Left lung (tissue), 10 donors: ENCODE results near the gene ADGB. TPM values are rescaled to one million over a fixed set of nuclear protein-coding genes. Genes with fewer than 3 reads are reported as not detected.

ENCODE experiments used
- ATAC-seq: fragments of 200-7000 bp; cut with Tn5 transposase; one replicate; pipeline ENCODE4 v1.9.1; 2020; ENCODE audit warnings: moderate library complexity
- DNase-seq, 4 donors: peaks; one replicate each; pipeline ENCODE4 v3.0.0-alpha.2; 2013 to 2020
- H3K27ac ChIP-seq, 2 donors: fragments of 200-600 bp; sonication (generic) in 1 of 2; one replicate each; pipeline versions ENCODE4 v1.5.0 to v1.8.0; 2020 to 2021
- H3K27me3 ChIP-seq, 2 donors: fragments of 200-600 bp; sonication (generic) in 1 of 2; one replicate each; pipeline versions ENCODE4 v1.5.0 to v1.8.0; 2020 to 2021
- H3K36me3 ChIP-seq, 2 donors: fragments of 200-600 bp; sonication (generic) in 1 of 2; one replicate each; pipeline versions ENCODE4 v1.5.0 to v1.8.0; 2020 to 2021
- H3K4me1 ChIP-seq, 2 donors: fragments of 200-600 bp; one replicate each; pipeline ENCODE4 v1.8.0; 2021
- H3K4me3 ChIP-seq, 2 donors: fragments of 200-600 bp; sonication (generic) in 1 of 2; one replicate each; pipeline versions ENCODE4 v1.5.0 to v1.8.0; 2020 to 2021; ENCODE audit warnings: mild to moderate bottlenecking in 1 of 2
- H3K9me3 ChIP-seq, 2 donors: fragments of 200-600 bp; sonication (generic) in 1 of 2; one replicate each; pipeline versions ENCODE4 v1.5.0 to v1.8.0; 2020 to 2021
- CTCF ChIP-seq, 2 donors: fragments of 200-600 bp; sonication (generic) in 1 of 2; IDR thresholded peaks; one replicate each; pipeline versions ENCODE4 v1.5.0 to v1.8.0; 2021; ENCODE audit warnings: antibody characterized with exemption in 2 of 2
- intact Hi-C, 2 donors: fragments of 100-400 bp; cut with DNase I; formaldehyde crosslinking; loops; one replicate each; pipeline versions ENCODE4 v1.11.2 to v1.14.2; 2022
- polyA plus RNA-seq, 6 donors: library from polyadenylated mRNA; unstranded; fragments of 120-200 nt; gene quantifications; one replicate each; pipeline ENCODE4 v1.2.1, GENCODE V29; 2013; ENCODE audit not compliant: insufficient read length in 6 of 6
- total RNA-seq, 2 donors: library from RNA; stranded (reverse); fragmentation: NEBNext Ultra II Directional; extraction: Animal tissue kit (Norgen Biotek cat#: 25700); gene quantifications; one replicate each; pipeline ENCODE4 v1.2.1, GENCODE V29; 2021
- donor health status: DM: no; HTN: yes; CAD: no.
- donor health status: DM: no; HTN: no; CAD: no.

ADGB gene
- total and polyA plus RNA-seq, 8 donors: 0.67 to 5.9 (median 2.5) TPM; not detected in 1

GRCh38 chr6:146650799-146651481, 52.2 kb downstream of the ADGB start:
- ATAC-seq (no peak), DNase-seq (no peak)
- no peaks in the 10 kb centered on the region for H3K27me3 ChIP-seq
- no peaks in the 10 kb centered on the region for H3K4me1 ChIP-seq
- no peak overlapping the region for H3K4me3 ChIP-seq
- intact Hi-C loops: no loop called here
- no peak overlapping the region for H3K27ac ChIP-seq
- no peaks in the 10 kb centered on the region for H3K36me3 ChIP-seq
- no peak for TF ChIP-seq CTCF (IDR thresholded peaks at IDR 0.05)
- H3K9me3 ChIP-seq: peaks cover 0 to 7% of the 10 kb centered on the region in 2 donors

DNA sequence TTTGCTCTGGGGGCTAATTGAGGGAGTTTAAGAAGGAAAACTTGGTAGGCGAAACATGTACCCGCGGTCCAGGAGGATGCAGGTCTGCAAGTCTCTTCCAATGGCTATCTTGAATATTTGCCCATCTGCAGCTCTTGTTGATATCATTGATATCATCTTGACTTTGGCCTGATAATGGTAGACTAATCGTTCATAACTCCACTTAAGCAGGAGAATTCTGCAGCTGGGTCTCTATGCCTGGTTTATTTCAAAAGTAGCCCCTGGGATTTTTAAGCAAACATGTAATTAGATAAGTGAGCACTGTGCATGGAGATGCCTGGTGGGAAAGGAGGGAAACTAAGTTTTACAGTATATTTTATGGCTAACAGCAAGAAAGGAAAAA, 52.7 kb downstream of the ADGB start:
- Histone ChIP-seq H3K36me3 (no peaks in the 10 kb centered on the region), H3K4me3 (no peak overlapping the region), H3K27ac (no peak overlapping the region), H3K9me3 (peaks cover 0 to 7% of the 10 kb centered on the region in 2 donors), H3K27me3 (no peaks in the 10 kb centered on the region), H3K4me1 (no peaks in the 10 kb centered on the region)
- no peak for TF ChIP-seq CTCF (IDR thresholded peaks at IDR 0.05)
- DNase-seq (no peak), ATAC-seq (no peak)
- intact Hi-C loops: no loop called here

GRCh38 chr6:146657432-146657831, 58.7 kb downstream of the ADGB start:
- H3K9me3 ChIP-seq: no peaks in the 10 kb centered on the region
- DNase-seq: peak in 1 of 4 donors; percentile 48

GRCh38 chr6:146664871-146665360, 66.1 kb downstream of the ADGB start:
- ATAC-seq: no peak
- no peak for DNase-seq
- no peaks in the 10 kb centered on the region for H3K36me3 ChIP-seq
- H3K4me3 ChIP-seq: no peak overlapping the region
- H3K27ac ChIP-seq: no peak overlapping the region
- H3K4me1 ChIP-seq: no peaks in the 10 kb centered on the region
- H3K27me3 ChIP-seq: no peaks in the 10 kb centered on the region
- no peak for TF ChIP-seq CTCF (IDR thresholded peaks at IDR 0.05)
- H3K9me3 ChIP-seq: no peaks in the 10 kb centered on the region
- intact Hi-C loops: no loop called here

More at GRCh38 chr6:146657432-146657831, 58.7 kb downstream of the ADGB start:
- no peak for ATAC-seq
- H3K4me1 ChIP-seq: no peaks in the 10 kb centered on the region
- H3K27ac ChIP-seq: no peak overlapping the region
- no peak for TF ChIP-seq CTCF (IDR thresholded peaks at IDR 0.05)
- intact Hi-C loops: no loop called here
- no peak overlapping the region for H3K4me3 ChIP-seq
- H3K27me3 ChIP-seq: no peaks in the 10 kb centered on the region
- no peaks in the 10 kb centered on the region for H3K36me3 ChIP-seq

GRCh38 chr6:146666909-146667308, 68.1 kb downstream of the ADGB start:
- intact Hi-C loops: no loop called here
- DNase-seq: no peak
- no peak for TF ChIP-seq CTCF (IDR thresholded peaks at IDR 0.05)

More at GRCh38 chr6:146666909-146667308, 68.1 kb downstream of the ADGB start:
- Histone ChIP-seq H3K27ac (no peak overlapping the region), H3K27me3 (no peaks in the 10 kb centered on the region), H3K36me3 (no peaks in the 10 kb centered on the region), H3K4me3 (no peak overlapping the region), H3K9me3 (no peaks in the 10 kb centered on the region), H3K4me1 (no peaks in the 10 kb centered on the region)
- no peak for ATAC-seq
